Smooth muscle cell (in vitro differentiated cells): ENCODE data around the gene TSPAN6. TPM values are rescaled to one million over a fixed set of nuclear protein-coding genes. Genes with fewer than 3 reads are reported as not detected.

Source experiments
- DNase-seq: peaks from one replicate; lab custom pipeline; 2025; ENCODE audit not compliant: unreplicated experiment; lab: John Stamatoyannopoulos, UW
- H2AFZ ChIP-seq: fragments of 200-600 bp; sonication (generic); 2 replicates; pipeline ENCODE4 v1.6.0; 2016; ENCODE audit warnings: antibody characterized with exemption, low read depth, mild to moderate bottlenecking
- H3F3A ChIP-seq: fragments of 200-600 bp; sonication (generic); 2 replicates; pipeline ENCODE4 v1.6.0; 2017; ENCODE audit warnings: antibody characterized with exemption, low read depth
- H3K27ac ChIP-seq: fragments of 200-600 bp; sonication (generic); 2 replicates; pipeline ENCODE4 v1.5.1; 2016; ENCODE audit warnings: low read depth, mild to moderate bottlenecking
- H3K27me3 ChIP-seq: fragments of 200-600 bp; sonication (generic); 2 replicates; pipeline ENCODE4 v1.6.1; 2016; ENCODE audit warnings: low read depth, mild to moderate bottlenecking
- H3K36me3 ChIP-seq: fragments of 200-600 bp; sonication (generic); 2 replicates; pipeline ENCODE4 v1.5.1; 2016; ENCODE audit warnings: low read depth
- H3K4me1 ChIP-seq: fragments of 200-600 bp; sonication (generic); 2 replicates; pipeline ENCODE4 v1.5.1; 2016; ENCODE audit warnings: low read depth
- H3K4me2 ChIP-seq: fragments of 200-600 bp; sonication (generic); 2 replicates; pipeline ENCODE4 v1.6.0; 2016; ENCODE audit warnings: mild to moderate bottlenecking
- H3K4me3 ChIP-seq: fragments of 200-600 bp; sonication (generic); 2 replicates; pipeline ENCODE4 v1.5.1; 2016; ENCODE audit warnings: mild to moderate bottlenecking
- H3K79me2 ChIP-seq: fragments of 200-600 bp; sonication (generic); 2 replicates; pipeline ENCODE4 v1.6.0; 2016; ENCODE audit warnings: low read depth, mild to moderate bottlenecking
- H3K9ac ChIP-seq: fragments of 200-600 bp; sonication (generic); 2 replicates; pipeline ENCODE4 v1.6.0; 2016; ENCODE audit warnings: low read depth
- H3K9me3 ChIP-seq: fragments of 200-600 bp; sonication (generic); replicated peaks from 2 replicates; pipeline ENCODE4 v1.5.1; 2016; ENCODE audit warnings: low read depth
- H4K20me1 ChIP-seq: fragments of 200-600 bp; sonication (generic); 2 replicates; pipeline ENCODE4 v1.6.0; 2016; ENCODE audit warnings: low read depth
- CTCF ChIP-seq: fragments of 200-600 bp; sonication (generic); IDR thresholded peaks from 2 replicates; pipeline ENCODE4 v1.5.1; 2017; ENCODE audit warnings: borderline replicate concordance, mild to moderate bottlenecking, antibody characterized with exemption; ENCODE audit not compliant: insufficient read depth, poor library complexity, severe bottlenecking
- WGBS: methylation state at CpG from one replicate; pipeline ENCODE4 v1.1.7; 2016; ENCODE audit warnings: low lambda C conversion rate; 5-methylcytosine and 5-hydroxymethylcytosine counted together
- polyA plus RNA-seq: library from polyadenylated mRNA; unstranded; fragments of >200 nt; fragmentation: Nextera tagmentation; extraction: Ambion mirVana; gene quantifications from 2 replicates; pipeline ENCODE4 v1.2.1, GENCODE V29; 2016
- total RNA-seq: library from RNA; depleted of rRNA; stranded (reverse); fragments of >200 nt; gene quantifications from 2 replicates; pipeline ENCODE4 v1.2.3, GENCODE V29; 2014

TSPAN6 gene
- total and polyA plus RNA-seq, 2 experiments from 2014 or later: 78.6 to 86.4 TPM

GRCh38 chrX:100662796-100663195 lies 26.2 kb upstream of the TSPAN6 start:
- H3K27ac ChIP-seq: no peak overlapping the region
- H3K79me2 ChIP-seq: no peaks in the 10 kb centered on the region
- no peaks in the 10 kb centered on the region for H3K9me3 ChIP-seq
- WGBS: 81% methylated on average over 4 of the region's 4 CpGs
- TF ChIP-seq CTCF: no peak
- H3K9ac ChIP-seq: no peak overlapping the region
- H3K4me1 ChIP-seq: no peaks in the 10 kb centered on the region
- H3K4me2 ChIP-seq: no peak overlapping the region
- H3K4me3 ChIP-seq: no peak overlapping the region
- DNase-seq: no peak
- H4K20me1 ChIP-seq: no peaks in the 10 kb centered on the region
- H3F3A ChIP-seq: no peaks in the 10 kb centered on the region
- no peak overlapping the region for H2AFZ ChIP-seq
- H3K36me3 ChIP-seq: peaks cover 4% of the 10 kb centered on the region
- no peaks in the 10 kb centered on the region for H3K27me3 ChIP-seq

DNA sequence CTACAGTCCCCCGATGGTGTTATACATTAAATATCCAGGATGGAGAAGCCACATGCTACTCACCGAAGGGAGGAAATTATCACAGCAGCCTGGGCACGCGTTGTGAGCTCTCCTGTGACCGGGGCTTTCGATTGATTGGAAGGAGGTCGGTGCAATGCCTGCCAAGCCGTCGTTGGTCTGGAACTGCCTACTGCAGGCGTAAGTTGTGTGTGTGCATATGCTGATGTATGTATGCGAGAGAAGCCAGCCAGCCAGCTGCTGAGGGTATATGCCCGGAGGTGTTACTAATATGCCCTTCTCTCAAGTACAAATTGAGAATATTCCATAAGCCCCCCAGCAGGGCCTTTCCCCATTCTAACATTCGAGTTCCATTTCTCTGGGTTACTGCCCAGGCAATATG lies 25.6 kb upstream of the TSPAN6 start:
- 85% methylated on average over 13 of the region's 13 CpGs for WGBS
- Histone ChIP-seq H3K4me1 (no peaks in the 10 kb centered on the region), H3K27ac (no peak overlapping the region)

GRCh38 chrX:100659431-100660137 lies 23.0 kb upstream of the TSPAN6 start:
- no peak overlapping the region for H3K4me3 ChIP-seq
- peaks cover 7% of the 10 kb centered on the region for H3K79me2 ChIP-seq
- peak overlapping the region; percentile 43 for H3K4me2 ChIP-seq
- 70% methylated on average over 4 of the region's 4 CpGs for WGBS
- peak overlapping the region; percentile 34 for H3K27ac ChIP-seq
- TF ChIP-seq CTCF: no peak
- no peak for DNase-seq
- no peaks in the 10 kb centered on the region for H3K36me3 ChIP-seq
- H3K9ac ChIP-seq: no peak overlapping the region
- no peaks in the 10 kb centered on the region for H3K27me3 ChIP-seq
- no peaks in the 10 kb centered on the region for H3K4me1 ChIP-seq
- H4K20me1 ChIP-seq: no peaks in the 10 kb centered on the region
- H3F3A ChIP-seq: no peaks in the 10 kb centered on the region
- H3K9me3 ChIP-seq: no peaks in the 10 kb centered on the region
- no peak overlapping the region for H2AFZ ChIP-seq

More for the DNA sequence above, 25.6 kb upstream of the TSPAN6 start:
- no peaks in the 10 kb centered on the region for H3K79me2 ChIP-seq
- H3K27me3 ChIP-seq: no peaks in the 10 kb centered on the region
- no peak overlapping the region for H3K9ac ChIP-seq
- peaks cover 4% of the 10 kb centered on the region for H3K36me3 ChIP-seq
- no peak overlapping the region for H3K4me3 ChIP-seq
- H3K4me2 ChIP-seq: no peak overlapping the region
- H4K20me1 ChIP-seq: no peaks in the 10 kb centered on the region
- no peak for DNase-seq
- no peak for TF ChIP-seq CTCF
- H3F3A ChIP-seq: no peaks in the 10 kb centered on the region
- H2AFZ ChIP-seq: no peak overlapping the region
- H3K9me3 ChIP-seq: no peaks in the 10 kb centered on the region

- Histone ChIP-seq H3K9me3 (no peaks in the 10 kb centered on the region), H3K27me3 (no peaks in the 10 kb centered on the region), H3K4me3 (no peak overlapping the region), H3K79me2 (peaks cover 7% of the 10 kb centered on the region), H3F3A (no peaks in the 10 kb centered on the region), H3K27ac (peak overlapping the region; percentile 34), H2AFZ (no peak overlapping the region), H3K9ac (no peak overlapping the region), H3K4me1 (no peaks in the 10 kb centered on the region), H4K20me1 (no peaks in the 10 kb centered on the region), H3K4me2 (peak overlapping the region; percentile 43), H3K36me3 (no peaks in the 10 kb centered on the region)
- WGBS: 40% methylated on average over 3 of the region's 3 CpGs
- DNase-seq: no peak
- TF ChIP-seq CTCF: no peak
Observed at GRCh38 chrX:100658941-100659381, 22.4 kb upstream of the TSPAN6 start.
